ENCODE measurements around the gene USP6NL. TPM values are rescaled to one million over a fixed set of nuclear protein-coding genes. Genes with fewer than 3 reads are reported as not detected.

The USP6NL gene
- total RNA-seq, 4 donors from 2014 or later = 28.8 to 56.4 (median 34.0) TPM

GRCh38 chr10:11639849-11640764, 28.7 kb upstream of the USP6NL start:
- 80 to 83% methylated on average over 13 to 14 of the region's 14 CpGs for WGBS, 2 donors
- H3K9me3 ChIP-seq = no peaks in the 10 kb centered on the region
- no peak overlapping the region for H3K27ac ChIP-seq
- TF ChIP-seq POLR2A (IDR thresholded peaks at IDR 0.05) (no peak), CTCF (IDR thresholded peaks at IDR 0.05) (no peak)
- H3K4me3 ChIP-seq = no peak overlapping the region
- H3K4me1 ChIP-seq = no peaks in the 10 kb centered on the region
- intact Hi-C loops (cut with DNase I) = no loop called here
- H3K36me3 ChIP-seq = no peaks in the 10 kb centered on the region
- H3K27me3 ChIP-seq = no peaks in the 10 kb centered on the region
- no peak for DNase-seq

- Histone ChIP-seq H3K36me3 (no peaks in the 10 kb centered on the region), H3K4me3 (no peak overlapping the region), H3K27ac (no peak overlapping the region), H3K9me3 (no peaks in the 10 kb centered on the region), H3K27me3 (no peaks in the 10 kb centered on the region), H3K4me1 (no peaks in the 10 kb centered on the region)
- intact Hi-C loops (cut with DNase I) = no loop called here
- no peak for DNase-seq
- TF ChIP-seq CTCF (IDR thresholded peaks at IDR 0.05) = no peak
- 81 to 92% methylated on average over 3 of the region's 3 CpGs for WGBS, 2 donors
These were observed 27.9 kb upstream of the USP6NL start for GRCh38 chr10:11639362-11639761.

- Histone ChIP-seq H3K9me3 (no peaks in the 10 kb centered on the region), H3K4me1 (no peaks in the 10 kb centered on the region), H3K27ac (no peak overlapping the region), H3K36me3 (no peaks in the 10 kb centered on the region), H3K4me3 (no peak overlapping the region), H3K27me3 (no peaks in the 10 kb centered on the region)
- no peak for DNase-seq
- no peak for TF ChIP-seq CTCF (IDR thresholded peaks at IDR 0.05)
- no peak for TF ChIP-seq POLR2A (IDR thresholded peaks at IDR 0.05)
- intact Hi-C loops (cut with DNase I) = no loop called here
- 82 to 91% methylated on average over 6 of the region's 6 CpGs for WGBS, 2 donors
These were observed 26.7 kb upstream of the USP6NL start for GRCh38 chr10:11638055-11638698.

GRCh38 chr10:11636697-11637303, 25.4 kb upstream of the USP6NL start:
- no peaks in the 10 kb centered on the region for H3K27me3 ChIP-seq
- H3K4me1 ChIP-seq = no peaks in the 10 kb centered on the region
- H3K9me3 ChIP-seq = no peaks in the 10 kb centered on the region
- H3K4me3 ChIP-seq = no peak overlapping the region
- H3K27ac ChIP-seq = no peak overlapping the region
- WGBS, 2 donors = 72 to 74% methylated on average over 3 to 4 of the region's 4 CpGs
- DNase-seq = no peak
- TF ChIP-seq POLR2A (IDR thresholded peaks at IDR 0.05) = no peak
- TF ChIP-seq CTCF (IDR thresholded peaks at IDR 0.05) = no peak
- H3K36me3 ChIP-seq = no peaks in the 10 kb centered on the region
- intact Hi-C loops (cut with DNase I) = no loop called here
